NCI-H82 treated with DMSO at 0.1 percent for 48 hours (cell line): Measurements from ENCODE around the gene TCF7L1.

Source experiments
- DNase-seq: peaks from one replicate; lab custom pipeline; 2025; ENCODE audit not compliant: unreplicated experiment; lab: John Stamatoyannopoulos, UW

Gene TCF7L1

GRCh38 chr2:85247610-85248009, 114.4 kb downstream of the TCF7L1 start:
- no peak for DNase-seq

GRCh38 chr2:85248773-85249509, 115.7 kb downstream of the TCF7L1 start:
- DNase-seq = no peak

- no peak for DNase-seq
These were observed 116.9 kb downstream of the TCF7L1 start for GRCh38 chr2:85250045-85250444.

GRCh38 chr2:85251070-85251616, 118.0 kb downstream of the TCF7L1 start:
- DNase-seq = no peak

GRCh38 chr2:85253890-85254289, 120.7 kb downstream of the TCF7L1 start:
- DNase-seq = peak; percentile 88

GRCh38 chr2:85254540-85255300, 121.5 kb downstream of the TCF7L1 start:
- peak; percentile 71 for DNase-seq

GRCh38 chr2:85255456-85255812, 122.2 kb downstream of the TCF7L1 start:
- DNase-seq = no peak

- DNase-seq = peak; percentile 68
These were observed 122.8 kb downstream of the TCF7L1 start for GRCh38 chr2:85255813-85256594.

- no peak for DNase-seq
These were observed 124.3 kb downstream of the TCF7L1 start for GRCh38 chr2:85257359-85257969.

GRCh38 chr2:85257970-85258605, 124.9 kb downstream of the TCF7L1 start:
- no peak for DNase-seq

GRCh38 chr2:85259101-85259590, 126.0 kb downstream of the TCF7L1 start:
- no peak for DNase-seq

- DNase-seq = no peak
These were observed 126.7 kb downstream of the TCF7L1 start for GRCh38 chr2:85259879-85260278.

GRCh38 chr2:85263591-85263990, 130.4 kb downstream of the TCF7L1 start:
- DNase-seq = no peak

- DNase-seq = no peak
These were observed 131.3 kb downstream of the TCF7L1 start for GRCh38 chr2:85264471-85264870.

GRCh38 chr2:85265304-85265703, 132.1 kb downstream of the TCF7L1 start:
- DNase-seq = no peak

- DNase-seq = no peak
These were observed 133.2 kb downstream of the TCF7L1 start for GRCh38 chr2:85266146-85267041.

GRCh38 chr2:85269959-85270358, 136.8 kb downstream of the TCF7L1 start:
- no peak for DNase-seq

- DNase-seq = no peak
These were observed 139.2 kb downstream of the TCF7L1 start for GRCh38 chr2:85272357-85272756.
